ENCODE data around the gene POLR1A.

The POLR1A gene

DNA sequence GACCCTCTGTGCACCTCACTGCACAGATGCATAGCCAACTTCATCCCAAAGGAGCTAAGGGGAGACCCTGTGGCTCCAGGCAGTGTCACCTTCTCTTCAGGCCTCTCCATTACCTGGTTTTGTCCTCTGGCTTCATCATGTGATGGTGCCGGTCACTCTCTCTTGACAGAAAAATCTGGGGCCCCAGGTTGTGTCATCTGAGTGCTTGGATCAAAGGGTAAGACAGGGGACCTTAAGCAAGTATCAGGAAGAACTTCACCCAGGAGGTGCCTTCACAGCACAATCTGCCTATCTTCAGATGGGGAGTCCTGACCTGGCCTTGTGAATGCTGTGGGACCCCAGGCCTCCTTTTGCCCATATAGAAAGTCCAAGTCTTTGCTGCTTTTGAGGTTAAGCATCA is 104.4 kb downstream of the POLR1A start:
- TF ChIP-seq, protein P1, sequence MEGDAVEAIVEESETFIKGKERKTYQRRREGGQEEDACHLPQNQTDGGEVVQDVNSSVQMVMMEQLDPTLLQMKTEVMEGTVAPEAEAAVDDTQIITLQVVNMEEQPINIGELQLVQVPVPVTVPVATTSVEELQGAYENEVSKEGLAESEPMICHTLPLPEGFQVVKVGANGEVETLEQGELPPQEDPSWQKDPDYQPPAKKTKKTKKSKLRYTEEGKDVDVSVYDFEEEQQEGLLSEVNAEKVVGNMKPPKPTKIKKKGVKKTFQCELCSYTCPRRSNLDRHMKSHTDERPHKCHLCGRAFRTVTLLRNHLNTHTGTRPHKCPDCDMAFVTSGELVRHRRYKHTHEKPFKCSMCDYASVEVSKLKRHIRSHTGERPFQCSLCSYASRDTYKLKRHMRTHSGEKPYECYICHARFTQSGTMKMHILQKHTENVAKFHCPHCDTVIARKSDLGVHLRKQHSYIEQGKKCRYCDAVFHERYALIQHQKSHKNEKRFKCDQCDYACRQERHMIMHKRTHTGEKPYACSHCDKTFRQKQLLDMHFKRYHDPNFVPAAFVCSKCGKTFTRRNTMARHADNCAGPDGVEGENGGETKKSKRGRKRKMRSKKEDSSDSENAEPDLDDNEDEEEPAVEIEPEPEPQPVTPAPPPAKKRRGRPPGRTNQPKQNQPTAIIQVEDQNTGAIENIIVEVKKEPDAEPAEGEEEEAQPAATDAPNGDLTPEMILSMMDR (IDR thresholded peaks at IDR 0.05): no peak

GRCh38 chr2:86000938-86001312 is 104.8 kb downstream of the POLR1A start:
- TF ChIP-seq, protein P1 (IDR thresholded peaks at IDR 0.05): no peak

GRCh38 chr2:86000131-86000937 is 105.4 kb downstream of the POLR1A start:
- TF ChIP-seq, protein P1 (IDR thresholded peaks at IDR 0.05): no peak

- TF ChIP-seq, protein P1 (IDR thresholded peaks at IDR 0.05): no peak
Measured at GRCh38 chr2:85999061-85999831, 106.4 kb downstream of the POLR1A start.

DNA sequence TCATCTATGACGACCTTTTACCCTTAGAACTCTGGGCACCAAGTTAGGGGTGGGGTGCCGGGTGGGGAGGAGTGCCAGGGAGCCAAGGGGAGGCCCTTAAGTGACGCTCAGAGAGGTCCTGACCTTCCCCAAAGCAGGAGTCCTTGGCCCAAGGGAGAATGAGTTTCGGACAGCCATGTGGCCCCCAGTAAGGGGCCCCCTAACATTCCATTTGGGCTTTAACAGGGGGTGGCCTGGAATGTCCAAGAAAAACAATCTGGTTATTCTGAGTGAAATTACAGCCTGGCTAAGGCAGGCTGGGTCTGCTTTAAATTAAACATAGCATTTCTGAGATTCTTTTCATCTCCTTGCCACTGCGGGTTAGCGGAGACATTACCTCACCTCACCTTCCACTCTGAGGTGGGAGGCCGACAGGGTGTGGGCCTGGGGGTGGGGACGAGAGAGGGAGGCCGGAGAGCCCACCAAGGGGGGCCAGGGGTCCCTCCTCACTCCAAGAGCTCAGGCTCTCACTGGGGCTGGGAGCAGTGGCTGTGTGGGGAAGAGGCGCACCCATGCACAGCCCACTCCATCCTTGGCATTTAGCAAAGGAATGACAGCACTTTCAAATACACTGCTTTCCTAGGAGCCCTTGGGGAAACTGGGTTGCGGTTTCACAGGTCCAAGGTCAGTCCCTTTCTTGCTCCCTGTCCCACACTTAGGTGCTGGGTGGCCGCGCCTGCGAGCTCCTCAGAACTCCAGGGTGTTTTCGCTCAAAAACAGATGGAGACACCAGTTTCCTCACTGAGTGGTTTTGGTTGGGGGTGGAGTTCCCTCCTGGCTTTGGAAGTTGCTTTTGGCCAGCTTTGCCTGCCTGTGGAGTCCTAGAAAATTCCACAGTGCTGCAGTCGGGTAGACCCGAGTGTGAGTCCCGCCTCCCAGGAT is 107.4 kb downstream of the POLR1A start:
- TF ChIP-seq, protein P1 (IDR thresholded peaks at IDR 0.05): no peak

- TF ChIP-seq, protein P1 (IDR thresholded peaks at IDR 0.05): no peak
Measured at GRCh38 chr2:85997017-85997970, 108.4 kb downstream of the POLR1A start.
